ENCODE data around the gene SLC44A1. TPM values are rescaled to one million over a fixed set of nuclear protein-coding genes. Genes with fewer than 3 reads are reported as not detected.

Gene SLC44A1
- polyA plus RNA-seq, 2 of the 4 experiments (the other 2 are of a cell fraction): 19.6 to 27.2 TPM

- WGBS (ENCODE audit: missing lambda C conversion rate): 87% methylated on average over 2 of the region's 2 CpGs
- Histone ChIP-seq H3K4me2 (no peak overlapping the region), H3K27ac (no peak overlapping the region), H3K9me3 (no peaks in the 10 kb centered on the region), H3K4me3 (no peak overlapping the region), H3K4me1 (no peaks in the 10 kb centered on the region)
- POLR2A ChIA-PET: interaction anchor here (0.7 kb wide), 1 partner anchor 24 kb away, joined by 5 read pairs; no protein-coding TSS in a partner anchor
- DNase-seq (ENCODE audit: low read depth in 1 of 2, low spot score in 1 of 2) (no peak), ATAC-seq (no peak), FAIRE-seq (no peak)
- CTCF ChIA-PET: no interaction called here
- TF ChIP-seq ATOH8 (CRISPR knock-in tag; IDR thresholded peaks at IDR 0.05; ENCODE audit: low read depth) (no peak), SMC3 (IDR thresholded peaks at IDR 0.05) (no peak), CTCF (IDR thresholded peaks at IDR 0.05) (no peak), TFCP2L1 (CRISPR knock-in tag; IDR thresholded peaks at IDR 0.05) (no peak), FOSL2 (IDR thresholded peaks at IDR 0.05) (no peak), FOSL2 (CRISPR knock-in tag; IDR thresholded peaks at IDR 0.05) (no peak), MAX (IDR thresholded peaks at IDR 0.05) (no peak), NFE2L2 (conservative IDR thresholded peaks at IDR 0.05; ENCODE audit: low read length) (no peak), HDAC2 (IDR thresholded peaks at IDR 0.05) (no peak), GATA3 (IDR thresholded peaks at IDR 0.05; ENCODE audit: borderline replicate concordance) (no peak), HOXB5 (CRISPR knock-in tag; IDR thresholded peaks at IDR 0.05) (no peak), POLR2AphosphoS2 (conservative IDR thresholded peaks at IDR 0.05; ENCODE audit: low read length) (no peak), RAD21 (conservative IDR thresholded peaks at IDR 0.05 in 1 of 2, IDR thresholded peaks at IDR 0.05 in 1 of 2) (no peak), NPAS2 (CRISPR knock-in tag; IDR thresholded peaks at IDR 0.05; ENCODE audit: borderline replicate concordance) (no peak), RFX5 (IDR thresholded peaks at IDR 0.05) (no peak), ZNF302 (CRISPR knock-in tag; IDR thresholded peaks at IDR 0.05) (no peak), USF2 (IDR thresholded peaks at IDR 0.05) (no peak), FOSB (CRISPR knock-in tag; IDR thresholded peaks at IDR 0.05) (no peak), MAZ (IDR thresholded peaks at IDR 0.05; ENCODE audit: borderline replicate concordance, low read depth, low read length) (no peak), KDM1A (IDR thresholded peaks at IDR 0.05; ENCODE audit: low read depth) (no peak)
Measured at GRCh38 chr9:105346273-105346672, 101.8 kb downstream of the SLC44A1 start.

- Histone ChIP-seq H3K4me1 (no peaks in the 10 kb centered on the region), H3K4me3 (no peak overlapping the region), H3K4me2 (no peak overlapping the region), H3K27ac (no peak overlapping the region), H3K9me3 (no peaks in the 10 kb centered on the region)
- WGBS (ENCODE audit: missing lambda C conversion rate): 79% methylated on average over 3 of the region's 3 CpGs
- ATAC-seq (no peak), DNase-seq (ENCODE audit: low read depth in 1 of 2, low spot score in 1 of 2) (no peak), FAIRE-seq (no peak)
- ChIA-PET POLR2A (no interaction called here), CTCF (no interaction called here)
- peak; percentile 60 for TF ChIP-seq MAFK (IDR thresholded peaks at IDR 0.05; ENCODE audit: partially characterized antibody)
- TF ChIP-seq RNF2 (IDR thresholded peaks at IDR 0.05; ENCODE audit: borderline replicate concordance, low read depth): no peak
Measured at GRCh38 chr9:105354448-105354847, 110.0 kb downstream of the SLC44A1 start.

- Histone ChIP-seq H3K4me2 (no peak overlapping the region), H3K4me1 (no peaks in the 10 kb centered on the region), H3K27ac (no peak overlapping the region), H3K4me3 (no peak overlapping the region), H3K9me3 (no peaks in the 10 kb centered on the region)
- CTCF ChIA-PET: interaction anchor here (1.0 kb wide), 1 partner anchor 196 kb away, joined by 3 read pairs; no protein-coding TSS in a partner anchor
- FAIRE-seq (no peak), ATAC-seq (peak in 1 of 2 experiments; percentile 57; a peak in 3 of 6 replicates), DNase-seq (ENCODE audit: low read depth in 1 of 2, low spot score in 1 of 2) (peak in 1 of 2 experiments; percentile 6)
- 89% methylated on average over 3 of the region's 3 CpGs for WGBS (ENCODE audit: missing lambda C conversion rate)
- no peak for TF ChIP-seq CBX2 (IDR thresholded peaks at IDR 0.05; ENCODE audit: borderline replicate concordance, low read depth)
- TF ChIP-seq ELK1 (IDR thresholded peaks at IDR 0.05; ENCODE audit: low read depth, low read length): no peak
- no peak for TF ChIP-seq FOXS1 (CRISPR knock-in tag; IDR thresholded peaks at IDR 0.05)
- TF ChIP-seq GATA3 (IDR thresholded peaks at IDR 0.05; ENCODE audit: borderline replicate concordance): no peak
- TF ChIP-seq FOSB (CRISPR knock-in tag; IDR thresholded peaks at IDR 0.05): no peak
- no peak for TF ChIP-seq ZC3H11A (IDR thresholded peaks at IDR 0.05)
- TF ChIP-seq EP300 (IDR thresholded peaks at IDR 0.05): no peak
- TF ChIP-seq HEYL (CRISPR knock-in tag; IDR thresholded peaks at IDR 0.05): no peak
- TF ChIP-seq RAD21 (conservative IDR thresholded peaks at IDR 0.05 in 1 of 2, IDR thresholded peaks at IDR 0.05 in 1 of 2): no peak
- POLR2A ChIA-PET: no interaction called here
Measured at GRCh38 chr9:105355781-105356180, 111.3 kb downstream of the SLC44A1 start.
